ENCODE data around the gene LEMD1.

The LEMD1 gene

DNA sequence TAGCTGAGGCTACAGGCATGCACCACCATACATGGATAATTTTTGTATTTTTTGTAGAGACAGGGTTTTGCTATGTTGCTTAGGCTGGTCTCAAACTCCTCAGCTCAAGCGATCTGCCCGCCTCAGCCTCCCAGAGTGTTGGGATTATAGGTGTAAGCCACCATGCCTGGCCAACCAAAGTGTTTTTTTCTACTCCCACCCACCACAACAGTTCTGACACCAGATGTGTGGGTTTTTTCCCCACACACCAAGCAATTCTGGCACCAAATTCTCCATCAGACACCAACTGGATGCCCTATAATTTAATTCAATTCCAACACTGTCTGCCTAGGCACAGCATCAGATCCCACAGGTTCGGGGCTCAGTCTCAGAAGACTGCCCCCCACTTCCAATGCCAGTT is 44.5 kb downstream of the LEMD1 start:
- no peak overlapping the region for H3K4me3 ChIP-seq (ENCODE audit: low read length)
- no peak for TF ChIP-seq CTCF (conservative IDR thresholded peaks at IDR 0.05; ENCODE audit: low read length)
- no peak for DNase-seq (ENCODE audit: low read depth)

DNA sequence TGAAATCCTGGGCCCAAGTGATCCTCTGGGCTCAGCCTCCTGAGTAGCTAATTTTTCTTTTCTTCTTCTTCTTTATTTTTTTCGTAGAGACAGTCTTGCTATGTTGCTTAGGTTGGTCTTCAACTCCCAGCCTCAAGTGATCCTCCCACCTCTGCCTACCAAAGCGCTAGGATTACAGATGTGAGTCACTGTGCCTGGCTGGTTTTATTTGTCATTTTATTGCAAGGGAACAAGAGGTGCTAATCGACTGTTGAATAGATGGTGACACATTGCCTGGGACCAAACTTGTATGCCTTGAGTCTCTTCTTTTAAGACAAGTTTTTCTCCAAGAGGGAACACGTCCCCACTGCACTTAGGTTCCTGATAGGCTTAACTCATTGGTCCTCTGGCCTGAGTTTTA is 45.1 kb downstream of the LEMD1 start:
- no peak overlapping the region for H3K4me3 ChIP-seq (ENCODE audit: low read length)
- DNase-seq (ENCODE audit: low read depth), result no peak
- no peak for TF ChIP-seq CTCF (conservative IDR thresholded peaks at IDR 0.05; ENCODE audit: low read length)

- peak; percentile 11; the same call in 1 of the 2 replicates for TF ChIP-seq CTCF (conservative IDR thresholded peaks at IDR 0.05; ENCODE audit: low read length)
- DNase-seq (ENCODE audit: low read depth), result peak; percentile 48
- H3K4me3 ChIP-seq (ENCODE audit: low read length), result no peak overlapping the region
These were observed 45.9 kb downstream of the LEMD1 start for GRCh38 chr1:205375835-205376545.

DNA sequence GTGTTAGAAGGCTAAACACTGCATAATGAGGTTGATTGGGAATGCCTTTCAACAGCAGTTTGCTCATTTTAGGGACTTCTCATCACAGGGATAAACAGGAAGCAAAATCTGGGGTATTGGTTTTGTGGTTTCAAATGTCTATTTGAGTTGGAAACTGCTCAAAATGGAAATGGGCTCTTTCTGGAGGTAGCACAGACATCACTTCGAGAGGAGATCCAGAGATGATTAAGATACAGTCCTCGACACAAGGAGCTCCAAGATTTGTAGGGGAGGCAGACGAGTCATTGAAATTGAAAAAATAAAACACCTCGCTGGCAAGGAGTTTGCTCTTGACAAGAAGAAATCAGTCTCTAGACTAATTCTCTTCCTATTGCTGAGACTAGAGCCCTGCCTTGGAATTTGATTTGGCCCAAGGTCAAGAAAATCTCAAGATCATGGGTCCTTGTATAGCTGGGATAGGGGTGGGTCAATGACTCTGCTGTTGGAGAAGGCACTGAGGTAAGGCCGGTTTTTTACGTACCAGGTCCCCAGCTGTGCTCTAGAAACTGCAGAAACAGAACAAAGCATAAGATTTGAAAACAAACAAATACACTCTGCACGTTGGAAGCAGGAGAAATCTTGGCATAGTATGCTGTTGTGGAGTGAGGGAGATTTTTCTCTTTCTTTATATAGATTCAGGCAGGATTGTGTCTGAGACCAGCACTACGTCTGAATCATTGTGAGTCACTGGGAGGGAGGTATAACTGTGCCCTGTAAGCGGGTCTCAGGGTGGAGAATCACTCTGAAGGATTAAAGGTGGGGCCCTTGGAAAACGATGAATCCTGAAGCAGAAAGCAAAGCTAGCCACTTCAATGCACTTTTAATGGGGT is 47.4 kb downstream of the LEMD1 start:
- TF ChIP-seq CTCF (conservative IDR thresholded peaks at IDR 0.05; ENCODE audit: low read length), result no peak
- DNase-seq (ENCODE audit: low read depth), result peak; percentile 35
- no peak overlapping the region for H3K4me3 ChIP-seq (ENCODE audit: low read length)

GRCh38 chr1:205373798-205374175 is 48.1 kb downstream of the LEMD1 start:
- no peak overlapping the region for H3K4me3 ChIP-seq (ENCODE audit: low read length)
- DNase-seq (ENCODE audit: low read depth), result no peak
- no peak for TF ChIP-seq CTCF (conservative IDR thresholded peaks at IDR 0.05; ENCODE audit: low read length)

DNA sequence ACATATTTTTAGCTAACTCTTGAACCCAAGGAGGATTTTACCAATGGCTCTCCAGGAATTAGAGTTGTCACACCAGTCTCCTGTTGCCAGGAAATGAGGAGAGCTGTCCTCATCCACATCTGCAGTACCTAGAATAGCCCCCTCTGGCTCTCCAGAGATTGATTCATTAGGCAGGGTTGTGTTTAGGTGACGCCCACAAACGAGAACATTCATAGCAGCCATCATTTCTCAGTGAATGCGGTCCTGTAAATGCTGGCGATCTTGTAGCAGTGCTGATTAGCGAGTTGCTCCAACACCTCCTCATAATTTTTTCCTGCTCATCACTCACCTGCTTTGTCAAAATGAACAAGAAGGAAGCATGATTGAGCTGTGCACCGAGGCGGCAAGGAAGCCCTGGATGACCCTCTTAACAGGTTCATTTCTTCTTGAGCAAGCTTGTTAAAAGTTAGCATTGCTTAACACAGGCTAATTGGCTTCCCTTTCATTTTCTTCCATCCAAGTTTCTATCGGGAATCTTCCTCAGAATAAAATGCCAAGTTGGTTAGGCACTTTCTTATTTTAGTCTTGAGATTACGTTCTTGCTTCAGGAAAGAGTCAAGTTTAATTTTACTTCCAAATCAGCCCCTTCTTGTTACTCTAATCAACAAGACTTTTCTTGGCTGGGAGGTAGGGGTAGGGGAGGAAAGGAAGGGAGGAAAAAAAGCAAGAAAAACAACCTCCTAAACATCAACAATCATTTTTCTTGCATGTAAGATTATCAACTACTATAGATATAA is 48.6 kb downstream of the LEMD1 start:
- H3K4me3 ChIP-seq (ENCODE audit: low read length), result no peak overlapping the region
- DNase-seq (ENCODE audit: low read depth), result no peak
- TF ChIP-seq CTCF (conservative IDR thresholded peaks at IDR 0.05; ENCODE audit: low read length), result no peak

All from AG10803 (cell line).